HG02642 (cell line): ENCODE results near the gene POSTN.

Source experiments
- ATAC-seq: cut with Tn5 transposase; IDR thresholded peaks from one replicate; pipeline ENCODE4 v1.9.1; 2021; ENCODE audit warnings: mild to moderate bottlenecking; ENCODE audit not compliant: unreplicated experiment, poor library complexity

Gene POSTN

GRCh38 chr13:37529751-37530385, 68.7 kb downstream of the POSTN start:
- ATAC-seq: no peak

GRCh38 chr13:37526710-37527473, 71.7 kb downstream of the POSTN start:
- ATAC-seq: no peak

- ATAC-seq: no peak
Measured at GRCh38 chr13:37515226-37515625, 83.3 kb downstream of the POSTN start.
